Activated T-helper 1 cell treated with anti-CD3 and anti-CD28 coated beads, Interleukin-12 subunit alpha, Interleukin-12 subunit beta, Interleukin-2, Interleukin-4 antibody, amounts not matched to agents 30 ng/mL and 10 ng/mL and 1 ng/mL, durations not matched to agents 14 hours and 24 hours and 36 hours (primary cell): ENCODE results near the gene MYO1B. TPM values are rescaled to one million over a fixed set of nuclear protein-coding genes. Genes with fewer than 3 reads are reported as not detected.

ENCODE experiments used
- DNase-seq: peaks from one replicate; pipeline ENCODE4 v3.0.0; 2021; ENCODE audit warnings: low spot score
- H3K27ac Mint-ChIP-seq: one replicate; pipeline ENCODE4 v1.8.0; 2021; ENCODE audit warnings: mild to moderate bottlenecking, mixed read lengths
- H3K27me3 Mint-ChIP-seq: one replicate; pipeline ENCODE4 v1.8.0; 2022; ENCODE audit warnings: mild to moderate bottlenecking, moderate library complexity, mixed read lengths; ENCODE audit not compliant: insufficient read depth
- H3K36me3 Mint-ChIP-seq: one replicate; pipeline ENCODE4 v1.8.0; 2021; ENCODE audit warnings: low read depth, mixed read lengths
- H3K4me1 Mint-ChIP-seq: one replicate; pipeline ENCODE4 v1.8.0; 2021; ENCODE audit warnings: low read depth, mixed read lengths
- H3K4me3 Mint-ChIP-seq: one replicate; pipeline ENCODE4 v1.8.0; 2021; ENCODE audit warnings: mild to moderate bottlenecking, moderate library complexity, mixed read lengths
- H3K9me3 Mint-ChIP-seq: one replicate; pipeline ENCODE4 v1.8.0; 2021; ENCODE audit warnings: mixed read lengths
- intact Hi-C: fragments of 100-400 bp; cut with micrococcal nuclease; formaldehyde crosslinking; loops from one replicate; pipeline ENCODE4 v1.15.1; 2024
- total RNA-seq: library from RNA; stranded (reverse); gene quantifications from 2 replicates; pipeline ENCODE4 v1.2.3, GENCODE V29; 2022

The MYO1B gene
- total RNA-seq, 1 donor from 2014 or later = 13.2 TPM

DNA sequence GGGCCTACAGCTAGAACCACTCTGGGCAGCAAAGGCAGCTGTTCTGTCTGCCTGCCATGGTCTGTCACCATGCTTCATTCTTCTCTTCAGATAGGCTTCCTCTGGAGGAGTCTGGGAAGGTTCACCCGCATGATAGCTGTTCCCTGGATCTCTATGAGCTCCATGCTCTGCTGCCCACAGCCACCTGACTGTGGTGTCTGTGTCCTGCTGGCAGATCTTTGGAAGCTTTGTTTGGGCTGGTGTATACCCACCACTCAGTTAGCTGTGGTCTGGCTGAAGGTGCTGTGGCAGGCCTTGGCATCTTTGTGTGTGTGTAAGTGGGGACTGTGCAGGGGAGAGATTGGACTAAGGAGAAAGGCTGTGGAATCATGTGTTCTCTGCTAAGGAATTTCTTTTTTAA, 23.4 kb downstream of the MYO1B start:
- no peak for DNase-seq
- no peak overlapping the region for H3K4me3 Mint-ChIP-seq
- intact Hi-C loops = no loop called here
- peaks cover 3% of the 10 kb centered on the region for H3K27me3 Mint-ChIP-seq
- H3K4me1 Mint-ChIP-seq = peaks cover 5% of the 10 kb centered on the region
- H3K27ac Mint-ChIP-seq = no peak overlapping the region
- H3K9me3 Mint-ChIP-seq = no peaks in the 10 kb centered on the region
- H3K36me3 Mint-ChIP-seq = no peaks in the 10 kb centered on the region

DNA sequence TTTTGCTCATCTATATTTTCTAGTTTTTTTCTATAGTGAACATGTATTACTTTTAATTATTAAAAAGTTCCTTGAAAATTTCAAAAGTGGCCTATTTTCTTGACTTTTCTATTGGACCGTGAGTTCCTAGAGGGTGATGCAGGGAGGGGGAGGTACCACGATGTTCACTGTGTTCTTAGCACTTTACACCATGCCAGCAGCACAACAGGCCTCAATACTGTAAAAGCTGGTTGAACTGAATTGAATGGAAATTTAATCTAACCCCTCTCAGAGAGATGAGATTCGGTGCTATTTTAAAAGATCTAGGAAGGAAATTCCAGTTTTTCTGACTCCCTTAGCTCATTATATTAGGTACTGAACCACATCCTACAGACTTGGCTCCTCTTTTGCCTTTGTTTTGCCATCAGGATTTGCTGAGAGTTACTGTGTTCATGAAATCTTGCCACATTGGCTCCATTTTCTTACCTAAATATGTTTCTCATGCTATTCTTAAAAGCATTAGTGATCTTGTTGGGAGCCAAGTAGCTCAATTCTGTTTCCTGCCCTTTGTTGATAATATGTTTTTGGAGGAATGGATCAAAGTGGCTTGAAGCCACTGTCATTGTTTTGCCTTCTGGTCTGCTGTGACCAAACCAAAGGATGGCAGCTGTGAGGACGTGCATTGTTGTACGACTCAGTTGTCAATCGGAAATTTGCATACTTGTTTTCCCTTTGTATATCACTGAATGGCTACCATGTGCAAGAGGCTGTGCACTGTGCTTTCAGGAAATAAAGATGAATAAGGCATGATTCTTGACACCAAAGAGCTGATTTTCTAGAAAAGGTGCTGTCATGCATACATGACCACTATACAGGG, 25.3 kb downstream of the MYO1B start:
- no peaks in the 10 kb centered on the region for H3K9me3 Mint-ChIP-seq
- peaks cover 3% of the 10 kb centered on the region for H3K27me3 Mint-ChIP-seq
- no peak for DNase-seq
- no peaks in the 10 kb centered on the region for H3K4me1 Mint-ChIP-seq
- intact Hi-C loops = no loop called here
- no peak overlapping the region for H3K27ac Mint-ChIP-seq
- H3K36me3 Mint-ChIP-seq = no peaks in the 10 kb centered on the region
- H3K4me3 Mint-ChIP-seq = no peak overlapping the region

DNA sequence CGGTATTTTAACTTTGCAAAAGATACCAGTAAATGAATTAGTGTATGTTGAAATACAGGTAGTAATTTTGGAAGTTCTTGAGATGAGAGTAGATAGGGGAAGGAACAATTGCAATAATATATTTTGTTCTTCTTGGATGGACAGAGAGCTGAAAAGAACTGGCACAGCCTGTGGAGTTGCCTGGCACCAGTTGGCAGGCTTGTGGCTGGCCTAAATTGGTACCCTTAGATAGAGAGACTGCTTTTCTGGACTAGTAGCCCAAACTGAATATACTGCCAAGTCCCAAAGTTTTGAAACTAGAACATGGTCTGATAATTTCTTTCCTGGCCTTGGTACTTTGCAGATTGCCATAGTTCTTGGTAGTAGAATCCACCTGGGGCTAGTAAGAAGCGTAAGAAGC, 26.9 kb downstream of the MYO1B start:
- H3K27me3 Mint-ChIP-seq = peaks cover 3% of the 10 kb centered on the region

DNA sequence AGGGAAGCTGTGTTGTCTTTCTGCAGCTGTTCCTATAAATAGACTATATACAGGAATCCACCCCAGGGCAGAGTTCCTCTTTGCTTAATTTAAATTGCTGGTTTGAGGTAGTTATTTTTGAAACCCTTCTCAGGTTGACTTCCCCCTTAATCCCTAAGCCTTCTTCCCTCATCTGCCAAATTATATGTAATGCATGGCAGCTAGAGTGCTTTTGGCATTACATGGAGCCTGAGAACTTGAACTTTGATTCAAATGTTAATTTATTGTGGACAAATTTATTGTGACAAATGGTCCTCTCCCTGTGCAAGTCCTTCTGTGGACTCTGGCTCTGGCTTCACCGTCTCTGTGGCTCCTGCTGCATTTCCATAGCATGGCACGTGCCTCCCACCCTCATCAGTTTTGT, 29.2 kb downstream of the MYO1B start:
- H3K27ac Mint-ChIP-seq = no peak overlapping the region
- intact Hi-C loops = no loop called here

More for the DNA sequence above, 26.9 kb downstream of the MYO1B start:
- Mint-ChIP-seq H3K36me3 (no peaks in the 10 kb centered on the region), H3K4me3 (no peak overlapping the region), H3K4me1 (no peaks in the 10 kb centered on the region), H3K27ac (no peak overlapping the region), H3K9me3 (no peaks in the 10 kb centered on the region)
- intact Hi-C loops = no loop called here
- DNase-seq = no peak

DNA sequence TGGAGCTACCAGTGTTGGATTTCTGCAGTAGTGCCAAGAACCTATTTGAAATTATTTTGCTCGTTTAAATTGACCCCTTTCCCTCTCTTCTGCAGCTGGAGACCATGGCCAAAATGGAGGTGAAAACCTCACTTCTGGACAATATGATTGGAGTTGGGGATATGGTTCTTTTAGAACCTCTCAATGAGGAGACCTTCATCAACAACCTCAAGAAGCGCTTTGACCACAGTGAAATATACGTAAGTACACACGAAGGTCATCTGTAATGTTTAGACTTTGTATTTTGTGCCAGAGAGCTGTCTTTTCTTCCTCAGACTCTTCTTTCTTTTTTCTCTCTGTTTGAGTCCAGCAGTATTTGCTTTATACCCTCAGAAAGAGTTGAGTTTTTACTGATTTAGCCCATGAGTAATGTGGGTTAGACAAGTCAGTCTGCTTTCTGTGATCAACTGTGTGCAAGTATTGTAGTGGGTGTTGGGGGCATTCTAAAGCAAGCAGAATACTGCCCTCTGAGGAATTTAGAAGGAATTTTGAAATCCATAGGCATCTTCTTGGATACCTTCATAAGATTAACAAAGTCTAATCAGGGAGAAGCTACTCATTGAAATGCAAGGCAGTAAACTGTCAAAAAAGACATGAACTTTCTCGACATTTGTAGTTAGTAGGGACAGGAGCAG, 31.7 kb downstream of the MYO1B start:
- H3K27me3 Mint-ChIP-seq = no peaks in the 10 kb centered on the region
- no peaks in the 10 kb centered on the region for H3K36me3 Mint-ChIP-seq
- H3K9me3 Mint-ChIP-seq = no peaks in the 10 kb centered on the region
- DNase-seq = no peak
- intact Hi-C loops = no loop called here
- H3K27ac Mint-ChIP-seq = no peak overlapping the region
- H3K4me3 Mint-ChIP-seq = no peak overlapping the region
- no peaks in the 10 kb centered on the region for H3K4me1 Mint-ChIP-seq

More for the DNA sequence above, 29.2 kb downstream of the MYO1B start:
- no peaks in the 10 kb centered on the region for H3K36me3 Mint-ChIP-seq
- H3K4me1 Mint-ChIP-seq = no peaks in the 10 kb centered on the region
- H3K9me3 Mint-ChIP-seq = no peaks in the 10 kb centered on the region
- no peak overlapping the region for H3K4me3 Mint-ChIP-seq
- H3K27me3 Mint-ChIP-seq = peaks cover 3% of the 10 kb centered on the region
- no peak for DNase-seq

DNA sequence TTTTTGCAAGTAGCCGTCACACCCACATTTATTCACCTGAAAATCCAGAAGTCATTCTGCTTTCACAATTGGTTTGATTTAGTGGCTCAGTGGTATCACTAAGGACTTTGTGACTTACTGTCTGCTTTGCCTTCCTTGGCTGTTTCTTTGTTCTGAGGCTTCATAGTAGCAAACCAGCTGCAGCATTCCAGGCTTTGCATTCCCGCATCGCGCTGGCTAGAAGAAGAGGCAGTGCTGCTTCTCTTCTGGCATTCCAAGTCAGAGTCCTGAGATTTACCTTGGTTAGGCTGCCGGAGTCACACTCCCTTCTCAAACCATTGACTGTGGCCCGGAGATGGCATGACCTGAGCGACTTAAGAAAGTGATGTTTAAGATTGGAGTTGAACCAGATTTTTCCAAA, 35.1 kb downstream of the MYO1B start:
- no peaks in the 10 kb centered on the region for H3K4me1 Mint-ChIP-seq
- H3K27me3 Mint-ChIP-seq = no peaks in the 10 kb centered on the region
- no peak overlapping the region for H3K27ac Mint-ChIP-seq
- no peak for DNase-seq
- H3K36me3 Mint-ChIP-seq = no peaks in the 10 kb centered on the region
- intact Hi-C loops = no loop called here
- no peaks in the 10 kb centered on the region for H3K9me3 Mint-ChIP-seq
- H3K4me3 Mint-ChIP-seq = no peak overlapping the region

DNA sequence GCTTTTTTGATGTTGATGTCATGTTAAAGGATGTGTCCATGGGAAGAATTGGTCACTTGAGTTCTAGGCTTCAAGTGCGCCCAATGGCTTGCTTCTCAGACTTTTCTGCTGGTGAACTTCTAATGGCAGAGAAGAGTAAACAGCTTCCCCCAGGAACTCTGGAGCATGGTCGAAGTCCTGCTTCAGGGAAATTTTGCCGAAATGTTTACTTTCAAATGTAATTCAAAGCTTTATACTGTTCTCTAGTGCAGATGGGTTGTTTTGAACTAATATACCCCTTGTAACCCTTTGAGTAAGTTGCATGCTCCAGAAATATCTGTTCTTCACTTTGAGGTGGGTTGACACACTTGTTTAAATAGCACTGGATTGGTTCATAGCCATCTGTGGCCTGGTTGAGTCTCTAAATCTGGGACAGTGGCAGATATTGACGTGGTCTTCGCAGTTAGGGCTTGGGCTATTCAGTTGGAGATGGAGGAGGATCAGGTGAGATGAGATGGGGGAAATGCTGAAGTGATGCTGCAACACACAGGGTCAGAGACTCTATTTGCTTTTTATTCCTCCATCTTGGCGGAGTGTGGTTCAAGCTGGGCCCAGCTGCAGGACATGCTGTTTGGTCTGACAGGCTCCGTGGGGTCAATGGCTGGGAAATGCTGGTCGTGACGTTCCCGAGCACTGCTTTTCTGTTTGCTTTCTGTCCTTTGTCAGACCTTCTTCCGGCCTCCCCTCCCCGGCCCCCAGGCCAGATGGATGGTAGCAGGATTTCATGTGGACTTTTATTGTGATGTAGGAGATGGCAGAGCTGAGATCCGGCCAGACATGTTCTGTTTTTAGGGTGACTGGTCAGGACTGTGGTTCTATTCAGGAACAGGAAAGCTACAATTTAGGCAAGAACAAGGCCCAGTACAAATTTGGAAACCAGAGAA, 35.9 kb downstream of the MYO1B start:
- no peaks in the 10 kb centered on the region for H3K27me3 Mint-ChIP-seq
- H3K4me1 Mint-ChIP-seq = no peaks in the 10 kb centered on the region
- no peak for DNase-seq
- H3K9me3 Mint-ChIP-seq = no peaks in the 10 kb centered on the region
- intact Hi-C loops = no loop called here
- no peak overlapping the region for H3K4me3 Mint-ChIP-seq
- no peak overlapping the region for H3K27ac Mint-ChIP-seq
- no peaks in the 10 kb centered on the region for H3K36me3 Mint-ChIP-seq

DNA sequence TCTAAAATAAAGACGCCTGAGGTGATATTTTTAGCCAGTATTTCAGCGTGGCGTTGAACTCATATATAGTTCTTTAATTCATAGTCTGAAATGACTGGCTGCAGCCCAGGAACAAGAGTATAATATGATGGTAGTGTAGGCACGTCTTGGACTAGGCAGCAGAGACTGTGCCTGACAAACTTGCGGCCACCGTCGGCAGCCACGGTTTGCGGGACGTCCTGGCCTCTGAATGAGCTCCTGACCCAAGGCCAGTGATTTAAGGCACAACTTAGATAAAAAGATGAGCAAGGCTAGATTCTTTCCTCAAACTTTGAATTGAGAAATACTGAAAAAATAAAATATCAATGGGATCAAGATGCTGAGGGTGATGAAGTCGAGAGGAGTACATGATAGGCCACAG, 40.0 kb downstream of the MYO1B start:
- Mint-ChIP-seq H3K36me3 (no peaks in the 10 kb centered on the region), H3K4me3 (no peak overlapping the region), H3K27me3 (no peaks in the 10 kb centered on the region), H3K9me3 (no peaks in the 10 kb centered on the region), H3K4me1 (no peaks in the 10 kb centered on the region), H3K27ac (no peak overlapping the region)
- DNase-seq = no peak
- intact Hi-C loops = no loop called here

DNA sequence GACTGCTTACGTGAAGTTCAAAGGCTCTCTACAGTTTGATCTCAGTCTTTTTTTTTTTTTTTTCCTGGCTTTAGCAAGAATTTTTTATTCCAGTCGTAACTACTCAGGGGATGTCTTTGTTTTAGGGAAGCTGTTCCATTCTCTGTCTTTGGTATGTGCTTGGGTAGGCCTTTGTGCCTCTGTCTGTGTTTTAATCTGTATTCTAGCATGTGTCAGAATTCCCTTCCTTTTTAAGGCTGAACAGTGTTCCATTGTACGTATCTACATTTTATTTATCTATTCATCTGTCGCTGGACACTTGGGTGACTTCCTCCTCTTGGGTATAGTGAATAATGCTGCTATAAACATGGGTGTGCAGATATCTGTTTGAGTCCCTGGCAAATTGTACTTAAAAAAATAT, 42.6 kb downstream of the MYO1B start:
- intact Hi-C loops = no loop called here
- H3K27ac Mint-ChIP-seq = no peak overlapping the region
- peaks cover 6% of the 10 kb centered on the region for H3K4me1 Mint-ChIP-seq
- no peak for DNase-seq
- H3K9me3 Mint-ChIP-seq = no peaks in the 10 kb centered on the region
- H3K4me3 Mint-ChIP-seq = no peak overlapping the region
- H3K36me3 Mint-ChIP-seq = no peaks in the 10 kb centered on the region
- H3K27me3 Mint-ChIP-seq = no peaks in the 10 kb centered on the region

DNA sequence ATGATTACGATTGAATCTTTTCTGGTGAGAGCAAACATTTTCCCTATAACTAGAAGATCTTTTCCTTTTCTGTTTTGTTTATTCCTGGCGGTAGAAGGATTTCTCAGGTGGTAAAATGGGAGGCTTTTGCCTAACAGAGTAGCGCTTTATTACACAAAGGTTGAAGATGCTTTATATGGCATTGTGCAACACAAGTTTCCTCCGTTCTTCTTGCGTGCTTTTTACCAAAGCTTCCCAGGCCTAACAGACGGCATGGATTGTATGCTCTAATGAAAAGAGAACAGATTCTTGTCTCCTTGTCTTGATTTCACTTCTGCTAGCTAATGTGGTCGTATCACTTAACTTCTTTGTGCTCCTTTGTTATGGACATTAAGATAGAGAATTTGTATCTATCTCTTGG, 43.8 kb downstream of the MYO1B start:
- Mint-ChIP-seq H3K36me3 (no peaks in the 10 kb centered on the region), H3K9me3 (no peaks in the 10 kb centered on the region), H3K4me1 (peaks cover 18% of the 10 kb centered on the region), H3K27ac (no peak overlapping the region), H3K27me3 (no peaks in the 10 kb centered on the region), H3K4me3 (no peak overlapping the region)
- no peak for DNase-seq
- intact Hi-C loops = no loop called here

DNA sequence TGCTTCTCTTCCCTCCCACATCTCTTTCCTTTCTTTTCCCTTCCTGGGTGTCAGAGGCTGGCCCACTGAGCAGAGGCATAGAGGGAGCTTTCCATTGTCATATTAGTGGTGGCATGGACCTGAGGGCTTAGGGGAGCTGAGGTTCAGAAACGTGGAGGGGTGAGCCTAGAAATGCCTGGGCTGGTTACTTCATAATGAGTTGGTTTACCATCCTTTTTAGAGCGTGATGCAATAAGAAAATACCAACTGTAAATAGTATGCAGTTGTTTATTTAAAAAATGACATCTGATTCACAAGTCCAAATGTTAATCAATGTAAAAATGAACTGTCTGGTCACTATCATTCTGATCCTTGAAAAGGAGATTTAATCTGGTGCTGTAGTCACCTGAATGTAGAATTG, 46.3 kb downstream of the MYO1B start:
- Mint-ChIP-seq H3K36me3 (peaks cover 4% of the 10 kb centered on the region), H3K4me1 (peaks cover 23% of the 10 kb centered on the region), H3K9me3 (no peaks in the 10 kb centered on the region), H3K4me3 (no peak overlapping the region), H3K27me3 (no peaks in the 10 kb centered on the region), H3K27ac (no peak overlapping the region)
- DNase-seq = no peak
- intact Hi-C loops = no loop called here

DNA sequence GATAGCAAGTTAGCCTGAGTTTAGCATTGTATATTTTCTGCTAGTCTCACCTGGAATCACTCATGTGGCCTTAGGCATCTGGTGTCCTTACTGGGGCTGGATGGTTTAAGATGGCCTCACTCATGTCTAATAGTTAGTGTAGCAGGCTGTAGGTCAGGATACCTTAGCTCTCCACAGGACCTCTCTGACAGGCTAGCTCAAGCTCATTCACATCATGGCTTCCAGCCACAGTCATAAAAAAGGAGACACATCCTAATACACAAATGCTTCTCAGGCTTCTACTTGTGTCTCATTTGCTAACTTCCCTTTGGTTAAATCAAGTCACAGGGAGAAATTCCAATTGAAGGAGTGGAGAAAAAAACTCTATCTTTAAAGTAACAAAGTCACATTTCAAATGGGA, 47.7 kb downstream of the MYO1B start:
- intact Hi-C loops = no loop called here
- peaks cover 23% of the 10 kb centered on the region for H3K4me1 Mint-ChIP-seq

DNA sequence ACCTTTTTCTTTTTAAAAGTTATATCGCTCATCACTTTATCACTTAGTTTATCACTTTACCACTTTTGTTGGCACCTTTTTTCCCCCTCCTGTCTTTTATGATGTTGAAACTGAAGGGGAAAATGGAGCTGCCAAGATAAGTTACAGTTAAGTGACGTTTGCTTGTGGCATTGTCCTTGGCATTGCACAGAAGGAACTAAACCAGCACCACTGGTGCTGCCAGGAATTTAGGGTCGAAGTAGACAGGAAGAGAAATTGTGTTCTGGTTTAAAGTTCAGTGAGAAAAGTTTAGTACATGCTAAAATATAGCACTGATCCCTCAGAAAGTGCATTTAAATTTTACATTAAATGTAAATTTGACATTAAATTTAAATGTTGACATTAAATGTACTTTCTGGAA, 49.9 kb downstream of the MYO1B start:
- peaks cover 23% of the 10 kb centered on the region for H3K4me1 Mint-ChIP-seq
- H3K9me3 Mint-ChIP-seq = no peaks in the 10 kb centered on the region
- peaks cover 4% of the 10 kb centered on the region for H3K36me3 Mint-ChIP-seq
- H3K4me3 Mint-ChIP-seq = no peak overlapping the region
- no peaks in the 10 kb centered on the region for H3K27me3 Mint-ChIP-seq
- intact Hi-C loops = no loop called here
- no peak for DNase-seq
- H3K27ac Mint-ChIP-seq = no peak overlapping the region

More for the DNA sequence above, 47.7 kb downstream of the MYO1B start:
- peaks cover 4% of the 10 kb centered on the region for H3K36me3 Mint-ChIP-seq
- no peak overlapping the region for H3K27ac Mint-ChIP-seq
- H3K9me3 Mint-ChIP-seq = no peaks in the 10 kb centered on the region
- no peak for DNase-seq
- H3K4me3 Mint-ChIP-seq = no peak overlapping the region
- H3K27me3 Mint-ChIP-seq = no peaks in the 10 kb centered on the region
